ENCODE results near the gene PLEKHM2.

PLEKHM2 gene

GRCh38 chr1:15777909-15778707 lies 94.0 kb downstream of the PLEKHM2 start:
- no peaks in the 10 kb centered on the region for H4K20me1 ChIP-seq (ENCODE audit: insufficient read depth, low read length)
- H3K4me2 ChIP-seq (ENCODE audit: low read length): no peak overlapping the region
- no peak overlapping the region for H3K27ac ChIP-seq (ENCODE audit: low read depth, low read length, poor library complexity, severe bottlenecking)
- H3K79me2 ChIP-seq (ENCODE audit: insufficient read depth, low read length): no peaks in the 10 kb centered on the region
- no peaks in the 10 kb centered on the region for H3K9me2 ChIP-seq (ENCODE audit: low read depth, low read length)
- H3K27me3 ChIP-seq (ENCODE audit: insufficient read depth, low read length): no peaks in the 10 kb centered on the region; the same call in 1 of the 2 replicates
- H3K36me3 ChIP-seq (ENCODE audit: insufficient read depth, low read length): no peaks in the 10 kb centered on the region
- H3K9me3 ChIP-seq (ENCODE audit: low read length): no peaks in the 10 kb centered on the region
- H3K9ac ChIP-seq (ENCODE audit: low read length): no peak overlapping the region
- no peak overlapping the region for H3K4me3 ChIP-seq (ENCODE audit: low read depth, low read length, poor library complexity, severe bottlenecking)
- no peak for TF ChIP-seq EZH2 (IDR thresholded peaks at IDR 0.05; ENCODE audit: borderline replicate concordance, low read length)
- H3F3A ChIP-seq (ENCODE audit: insufficient read depth, low read length): no peaks in the 10 kb centered on the region
- H3K4me1 ChIP-seq (ENCODE audit: insufficient read depth, low read length, severe bottlenecking): no peaks in the 10 kb centered on the region
- no peak overlapping the region for H2AFZ ChIP-seq (ENCODE audit: low read length)

Data from OCI-LY1 (cell line).